Measurements from ENCODE around the gene ABCC5.

Gene ABCC5

DNA sequence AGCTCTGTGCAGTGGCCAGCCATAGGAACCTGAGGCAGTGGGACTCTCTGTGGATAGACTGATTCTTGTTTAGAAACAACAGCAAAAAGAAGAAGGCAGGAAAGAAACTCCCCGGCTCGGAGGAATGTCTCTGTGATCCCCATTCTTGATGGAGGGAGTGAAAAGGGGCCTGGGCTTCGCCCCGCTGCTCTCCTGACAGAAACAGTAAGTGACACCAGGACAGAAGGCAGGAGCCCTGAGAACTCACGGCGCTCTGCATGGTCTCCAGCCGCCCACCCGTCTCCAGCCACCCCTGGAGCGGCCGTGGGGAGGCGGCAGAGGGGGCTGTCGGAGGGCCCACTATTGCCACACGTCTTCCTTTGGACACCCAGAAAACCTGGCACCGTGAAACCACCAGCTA lies 97.3 kb downstream of the ABCC5 start:
- DNase-seq, result no peak

DNA sequence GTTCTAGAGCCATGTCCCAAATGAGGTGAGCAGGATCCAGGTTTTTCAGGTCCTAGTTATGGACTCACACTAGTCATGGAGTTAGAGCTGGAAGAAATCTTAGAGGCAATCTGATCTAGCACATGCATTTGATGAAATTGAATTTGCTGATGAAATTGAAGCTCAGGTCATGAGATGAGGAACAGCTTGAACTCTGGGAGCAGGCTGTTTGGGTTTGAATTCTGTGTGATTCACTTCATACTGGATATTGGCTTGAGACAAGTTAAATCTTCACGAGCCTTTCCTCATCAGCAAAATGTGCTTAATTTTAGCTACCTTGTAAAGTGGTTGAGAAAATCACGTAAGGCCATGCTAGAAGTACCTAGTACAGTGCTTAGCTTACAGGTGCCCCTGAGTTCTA lies 99.5 kb downstream of the ABCC5 start:
- no peak for DNase-seq

DNA sequence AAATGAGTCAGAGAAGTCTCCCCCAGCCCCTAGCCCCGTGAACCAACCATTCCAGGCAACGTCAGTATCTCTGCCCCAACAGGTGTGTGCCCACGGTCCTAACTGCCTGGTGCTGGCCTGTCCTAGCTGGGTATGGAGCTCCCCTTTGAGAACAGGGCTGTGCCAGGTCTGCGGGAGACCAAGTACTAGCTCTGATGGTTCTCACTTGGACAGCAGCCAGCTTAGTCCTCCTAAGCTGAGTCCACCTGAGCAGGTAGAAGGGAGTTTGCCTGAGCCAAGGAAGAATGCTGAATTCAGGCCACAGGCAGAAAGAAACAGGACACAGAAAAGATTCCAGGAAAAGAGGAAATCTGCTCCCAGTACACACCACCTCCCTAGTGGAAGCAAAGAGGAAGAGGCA lies 99.9 kb downstream of the ABCC5 start:
- DNase-seq, result no peak

DNA sequence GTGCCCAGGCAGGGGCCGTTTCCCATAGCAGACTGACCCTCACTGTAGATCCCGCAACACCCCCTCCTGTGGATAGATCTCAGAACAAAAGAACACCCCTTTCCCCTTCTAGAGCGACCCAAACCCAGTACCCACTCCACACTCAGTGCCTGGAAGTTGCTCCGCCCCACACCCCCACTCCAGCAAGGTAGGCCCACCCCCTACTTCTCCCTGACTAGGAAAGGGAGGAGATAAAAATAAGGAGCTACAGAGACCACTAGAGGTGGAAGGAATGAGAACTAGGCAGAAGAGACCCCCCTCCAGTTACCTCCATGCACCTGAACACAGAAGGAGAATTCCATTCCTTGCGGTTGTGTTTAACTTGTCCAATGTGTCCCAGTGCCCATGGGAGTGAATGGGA lies 102.8 kb downstream of the ABCC5 start:
- no peak for DNase-seq

DNA sequence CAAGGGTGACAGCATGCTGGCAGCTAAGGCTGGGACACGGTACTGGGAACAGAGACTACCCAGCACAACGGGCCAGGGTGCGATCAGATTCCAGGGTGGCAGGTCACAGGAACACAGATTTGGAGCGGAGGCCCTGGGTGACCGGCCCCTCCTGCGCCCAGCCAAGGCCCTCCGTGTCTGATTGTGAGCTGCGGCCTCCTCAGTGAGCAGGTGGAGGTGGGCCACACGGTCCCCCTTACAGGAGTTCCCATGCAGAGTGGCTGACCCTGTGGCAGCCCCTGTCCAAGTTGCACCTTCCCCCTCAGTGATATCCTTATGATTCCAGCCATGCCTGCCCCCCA lies 104.1 kb downstream of the ABCC5 start:
- DNase-seq, result no peak

DNA sequence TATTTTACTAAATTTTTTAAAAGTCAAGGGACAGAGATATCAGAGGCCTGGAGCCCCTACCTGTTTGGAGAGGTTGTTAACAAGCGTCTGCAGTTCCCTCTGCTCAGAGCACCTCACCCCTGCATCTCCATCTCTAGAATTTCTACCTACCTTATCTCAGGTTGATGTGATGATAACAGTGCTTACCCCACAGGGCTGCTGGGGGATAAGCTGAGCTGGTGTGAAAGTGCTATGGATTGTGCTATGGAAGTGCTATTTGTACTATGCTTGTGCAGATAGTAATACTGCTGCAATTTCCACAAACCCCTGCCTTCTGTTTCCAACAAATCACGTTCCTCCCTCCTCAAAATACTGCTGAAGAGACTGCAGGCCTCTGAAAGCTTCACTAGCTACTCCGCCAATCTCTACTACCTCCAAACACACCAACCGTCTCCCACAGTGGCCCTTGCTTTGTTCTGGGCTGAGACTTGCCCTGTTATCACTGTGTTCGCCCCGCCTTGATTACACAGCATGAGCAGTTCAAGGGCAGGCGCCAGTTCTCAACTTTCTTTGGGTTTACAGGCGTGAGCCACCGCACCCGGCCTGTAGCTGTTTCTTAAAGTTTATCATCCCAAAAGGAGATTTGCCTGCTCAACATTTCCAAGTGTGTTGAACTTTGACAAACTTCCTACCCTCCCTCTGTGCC lies 104.6 kb downstream of the ABCC5 start:
- DNase-seq, result no peak

DNA sequence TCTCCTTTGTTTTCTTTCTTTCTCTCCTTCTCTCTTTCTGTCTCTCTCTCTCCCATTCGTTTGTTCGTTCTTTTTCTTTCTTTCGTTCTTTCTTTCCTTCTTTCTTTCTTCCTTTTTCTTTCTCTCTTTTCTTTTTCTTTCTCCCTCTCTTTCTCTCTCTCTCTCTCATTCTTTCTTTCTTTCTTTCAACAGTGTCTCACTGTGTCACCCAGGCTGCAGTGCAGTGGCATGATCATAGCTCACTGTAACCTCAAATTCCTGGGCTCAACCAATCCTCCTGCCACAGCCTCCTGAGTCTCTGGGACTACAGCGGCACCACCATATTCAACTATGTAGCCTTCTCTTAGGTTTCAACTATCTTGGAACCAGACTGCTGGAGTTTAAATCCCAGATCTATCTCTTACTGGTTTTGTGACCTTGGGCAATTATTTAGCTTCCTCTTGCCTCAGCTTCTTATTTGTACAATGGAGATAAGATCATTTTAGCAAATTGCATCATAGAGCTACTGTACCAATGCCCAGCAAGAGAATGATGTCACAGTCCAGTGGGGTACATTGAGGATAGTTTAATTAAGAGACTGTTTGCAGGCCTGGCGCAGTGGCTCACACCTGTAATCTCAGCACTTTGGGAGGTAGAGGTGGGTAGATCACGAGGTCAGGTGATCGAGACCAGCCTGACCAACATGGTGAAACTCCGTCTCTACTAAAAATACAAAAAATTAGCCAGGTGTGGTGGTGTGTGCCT lies 105.7 kb downstream of the ABCC5 start:
- no peak for DNase-seq

DNA sequence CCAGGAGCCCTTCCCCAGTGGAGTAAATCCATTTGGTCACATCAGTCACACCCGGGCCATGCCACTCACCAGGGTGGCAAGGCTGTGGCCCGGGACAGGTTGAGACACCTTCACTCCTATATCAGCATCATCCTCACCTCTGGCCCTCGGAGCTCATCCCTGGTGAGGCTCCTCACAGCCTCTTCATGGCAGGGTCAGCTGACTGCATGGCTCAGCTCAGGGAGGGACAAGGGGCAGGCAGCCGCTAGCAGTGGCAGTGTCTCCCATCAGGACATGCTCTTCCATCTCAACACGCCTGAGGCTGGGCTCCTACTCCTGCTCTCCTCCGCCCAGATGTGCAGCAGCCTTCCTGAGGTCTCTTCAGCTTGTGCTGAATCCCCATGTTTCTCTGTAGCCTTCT lies 106.6 kb downstream of the ABCC5 start:
- DNase-seq, result no peak

DNA sequence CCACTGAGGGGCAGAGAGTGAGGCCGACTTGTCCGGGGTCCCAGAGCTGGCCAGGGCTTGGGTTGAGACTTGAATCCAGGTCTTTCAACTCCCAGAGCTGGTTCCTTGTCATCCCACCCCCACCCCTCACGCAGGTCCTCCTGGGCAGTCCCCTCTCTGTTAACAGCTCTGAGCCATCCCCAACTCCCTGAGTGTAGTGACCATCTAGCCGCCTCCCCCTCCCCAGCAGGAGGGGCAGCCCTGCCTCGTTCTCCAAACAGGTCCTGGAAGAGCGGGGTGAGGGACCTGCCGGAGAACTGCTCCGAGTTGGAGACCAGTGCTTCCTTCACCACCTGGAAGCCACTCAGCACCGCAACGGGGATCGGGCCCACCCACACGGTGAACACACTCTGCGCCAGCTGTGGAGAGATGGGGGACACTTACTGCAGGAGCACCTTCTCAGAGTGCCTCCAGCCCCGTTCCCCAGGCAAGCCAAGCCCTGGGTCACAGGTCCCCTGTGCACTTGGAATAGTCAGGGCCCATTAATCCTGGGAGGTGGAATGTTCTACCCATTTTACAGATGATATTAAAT lies 108.6 kb downstream of the ABCC5 start:
- no peak for DNase-seq

DNA sequence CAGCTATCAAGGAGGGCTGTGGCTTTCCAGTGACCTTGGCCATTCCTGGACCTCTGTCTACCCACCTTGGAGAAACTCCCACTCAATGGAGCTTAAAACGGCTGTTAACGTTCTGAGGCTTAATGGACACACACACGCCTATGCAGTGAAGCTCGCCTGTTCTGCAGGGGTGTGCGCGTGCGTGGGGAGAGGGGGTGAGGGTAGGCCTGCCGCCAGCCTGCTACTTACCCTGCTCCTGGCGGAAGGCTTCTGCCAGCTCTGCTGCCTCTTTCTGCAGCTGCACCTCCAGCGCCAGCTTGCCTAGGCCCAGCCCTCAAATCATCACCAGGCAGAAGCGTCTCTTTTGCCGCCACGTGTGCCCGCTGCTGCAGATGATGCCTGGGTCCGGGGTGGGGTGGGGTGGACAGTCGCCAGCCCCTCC lies 109.8 kb downstream of the ABCC5 start:
- DNase-seq, result no peak

DNA sequence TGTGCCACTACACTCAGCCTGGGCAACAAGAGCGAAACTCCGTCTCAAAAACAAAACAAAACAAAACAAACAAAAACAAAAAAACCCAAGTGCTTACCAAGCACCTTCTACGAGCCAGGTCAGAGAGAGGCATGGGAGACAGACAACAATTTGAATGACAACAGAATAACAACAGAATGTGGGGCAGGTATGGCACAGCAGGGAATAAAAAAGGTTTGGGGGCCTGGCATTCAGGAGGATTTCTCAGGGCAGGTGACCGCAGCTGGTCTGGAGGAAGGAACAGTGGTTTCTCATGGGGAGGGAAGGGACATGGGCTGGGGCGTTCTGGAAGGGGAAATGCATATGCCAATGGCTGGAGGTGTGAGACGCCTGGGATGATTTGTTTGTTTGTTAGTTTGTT lies 110.5 kb downstream of the ABCC5 start:
- no peak for DNase-seq

DNA sequence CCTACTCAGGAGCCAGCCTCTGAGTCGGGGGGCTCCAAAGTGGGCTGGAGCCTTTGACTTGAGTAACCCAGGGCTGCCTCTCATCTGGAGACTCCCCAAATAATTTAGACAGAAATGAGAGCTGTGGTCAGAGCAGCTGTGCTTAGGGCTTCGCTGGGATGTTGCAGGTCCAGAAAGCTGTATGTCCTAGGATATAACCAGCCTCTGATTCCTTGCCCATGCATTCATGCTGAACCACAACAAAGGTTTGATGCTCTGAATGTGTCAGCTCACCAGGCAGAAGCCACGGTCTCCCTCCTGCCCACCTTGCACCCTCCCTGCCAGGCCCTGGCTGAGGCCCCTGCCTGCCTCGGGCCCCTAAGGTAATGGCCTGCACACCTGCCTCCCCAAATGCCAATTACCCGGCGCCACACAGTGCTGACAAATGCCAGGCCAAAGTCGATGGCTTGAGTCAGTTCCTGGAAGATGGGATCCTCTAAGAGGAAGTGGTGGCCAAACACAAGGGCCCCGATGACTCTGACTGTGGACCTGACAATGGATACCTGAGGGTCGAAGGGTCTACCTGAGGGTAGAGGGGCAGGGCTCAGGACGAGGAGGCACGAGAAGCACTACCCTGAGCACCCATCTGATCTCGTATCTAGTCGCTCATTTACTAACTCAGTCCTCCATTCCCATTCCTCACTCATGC lies 111.3 kb downstream of the ABCC5 start:
- DNase-seq, result no peak

DNA sequence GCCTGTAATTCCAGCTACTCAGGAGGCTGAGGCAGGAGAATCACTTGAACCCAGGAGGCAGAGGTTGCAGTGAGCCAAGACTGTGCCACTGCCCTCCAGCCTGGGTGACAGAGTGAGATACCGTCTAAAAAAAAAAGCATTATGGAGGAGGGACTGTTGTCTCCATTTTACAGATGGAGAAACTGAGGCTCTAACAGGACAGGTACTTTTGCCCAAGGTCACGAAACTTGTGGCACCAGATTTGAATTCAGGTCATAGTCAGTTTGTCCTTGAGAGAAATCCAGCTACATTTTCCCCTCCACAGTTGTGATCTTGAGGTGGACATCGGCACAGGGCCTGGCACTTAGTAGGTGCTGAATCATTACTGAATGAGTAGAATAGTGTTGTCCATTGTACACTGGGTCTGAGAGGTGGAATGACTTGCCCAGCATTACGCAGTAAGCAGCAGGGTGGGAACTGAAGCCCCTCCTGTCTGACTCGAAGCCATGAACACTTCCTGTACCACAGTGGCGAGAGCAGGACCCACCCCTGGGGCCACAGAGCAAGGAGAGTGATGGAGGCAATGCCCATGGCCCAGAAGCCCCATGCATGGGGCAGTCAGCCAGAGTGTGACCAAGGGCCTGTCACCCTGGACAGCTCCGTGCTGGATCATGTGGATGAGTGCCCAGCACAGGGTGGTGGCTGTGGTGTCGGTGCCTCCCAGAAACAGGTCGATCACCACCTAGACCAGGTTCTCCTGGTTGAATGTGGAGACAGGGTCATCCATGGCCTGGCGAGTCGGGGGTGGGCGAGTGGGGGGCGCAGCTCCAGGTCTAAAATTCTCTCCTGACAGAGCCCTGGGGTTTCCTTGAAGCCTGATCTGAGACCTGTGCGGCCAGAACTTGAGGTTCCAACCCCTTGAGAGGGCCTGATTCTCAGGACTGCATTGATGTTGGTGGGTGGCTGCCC lies 112.6 kb downstream of the ABCC5 start:
- DNase-seq, result no peak

DNA sequence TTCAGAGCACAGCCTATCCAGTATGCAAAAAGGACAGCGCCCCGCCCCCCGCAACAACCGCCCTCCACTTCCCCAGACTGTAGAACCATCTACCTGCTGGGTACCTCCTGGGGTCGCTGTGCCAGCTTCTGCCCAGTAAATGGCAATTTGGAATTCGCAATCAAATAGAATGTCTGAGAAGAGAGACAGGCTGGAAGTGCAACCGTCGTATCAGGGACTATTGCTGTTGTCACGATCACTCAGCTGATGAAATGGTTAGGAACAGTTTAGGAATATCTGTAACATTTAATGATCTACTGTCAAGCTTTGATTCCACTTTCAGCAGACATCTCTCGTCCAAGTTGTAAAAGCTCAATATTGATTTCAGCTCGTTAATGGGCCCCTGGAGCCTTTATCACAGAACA lies 119.7 kb downstream of the ABCC5 start:
- no peak for DNase-seq

DNA sequence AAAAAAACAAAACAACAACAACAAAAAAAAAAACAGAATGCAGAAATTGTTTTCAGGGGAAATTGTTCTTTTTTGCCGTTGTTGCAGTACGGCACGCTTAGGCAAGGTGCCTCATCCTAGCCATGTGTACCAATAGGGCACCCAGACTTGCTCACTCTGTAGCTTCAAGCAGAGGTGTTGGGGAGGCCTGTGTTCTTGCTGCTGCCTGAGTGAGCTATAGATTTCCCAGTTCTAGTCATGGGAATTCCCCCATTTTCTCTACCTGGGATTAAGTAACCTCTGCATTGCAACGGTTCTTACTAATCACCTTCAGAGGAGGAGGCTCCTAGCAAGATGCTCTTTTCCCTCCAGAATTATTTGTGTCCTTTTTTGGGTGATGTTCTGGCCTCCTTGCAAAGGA lies 120.1 kb downstream of the ABCC5 start:
- DNase-seq, result no peak

DNA sequence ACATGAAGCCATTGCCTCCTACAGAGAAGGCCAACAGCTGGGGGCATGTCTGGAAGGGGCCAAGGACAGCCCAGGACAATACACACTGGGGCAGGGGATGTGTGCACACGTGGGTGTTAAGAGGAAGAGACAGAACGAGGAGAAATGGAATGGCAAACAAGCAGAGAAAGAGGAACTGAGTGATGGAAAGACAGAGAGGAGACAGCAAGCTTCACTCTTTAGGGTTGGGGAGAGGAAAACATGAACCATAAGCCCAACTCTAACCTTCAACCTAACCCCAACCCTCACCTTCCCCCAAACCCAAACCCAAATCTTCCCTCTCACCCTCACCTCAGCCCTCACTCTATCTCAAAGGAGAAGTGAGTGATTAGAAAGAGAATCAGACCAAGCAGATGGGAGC lies 121.1 kb downstream of the ABCC5 start:
- DNase-seq, result no peak

DNA sequence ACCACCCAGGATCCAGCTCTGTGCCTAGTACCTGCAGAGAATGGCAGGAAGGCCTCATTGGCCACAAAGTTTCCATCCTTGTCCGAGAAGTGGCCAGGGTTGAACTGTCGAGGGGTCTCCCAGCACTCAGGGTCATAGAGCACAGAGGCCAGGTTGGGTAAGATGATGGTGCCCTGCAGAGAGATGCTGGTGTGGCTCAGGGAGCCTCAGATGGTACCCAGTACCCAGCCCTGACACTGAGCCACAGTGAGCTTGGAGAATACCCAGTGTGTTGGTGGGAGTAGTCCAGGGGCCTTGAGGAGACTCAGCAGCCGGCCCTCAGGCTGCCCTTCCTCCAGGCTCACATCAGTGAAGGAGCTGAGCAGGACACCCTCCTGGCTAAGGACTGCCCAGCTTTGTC lies 121.5 kb downstream of the ABCC5 start:
- DNase-seq, result no peak

DNA sequence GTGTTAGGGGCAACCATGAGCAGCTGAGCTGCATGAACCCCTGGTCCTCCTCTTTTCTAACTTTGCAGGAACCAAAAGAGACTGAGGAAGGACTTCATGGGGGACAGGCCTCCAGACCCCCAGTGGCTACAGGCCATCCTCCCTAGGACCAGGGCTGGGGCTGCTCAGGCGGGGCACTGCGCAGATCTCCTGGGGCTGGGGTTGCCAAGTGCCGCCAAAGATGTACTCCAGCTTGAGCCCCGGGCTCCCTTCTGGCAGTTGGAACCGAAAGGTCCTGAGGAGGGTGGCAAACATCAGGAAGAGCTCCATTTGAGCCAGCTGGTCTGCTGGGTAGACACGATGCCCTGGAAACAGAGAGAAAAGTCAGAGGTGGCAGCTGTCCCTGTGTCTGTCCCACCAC lies 121.9 kb downstream of the ABCC5 start:
- no peak for DNase-seq

DNA sequence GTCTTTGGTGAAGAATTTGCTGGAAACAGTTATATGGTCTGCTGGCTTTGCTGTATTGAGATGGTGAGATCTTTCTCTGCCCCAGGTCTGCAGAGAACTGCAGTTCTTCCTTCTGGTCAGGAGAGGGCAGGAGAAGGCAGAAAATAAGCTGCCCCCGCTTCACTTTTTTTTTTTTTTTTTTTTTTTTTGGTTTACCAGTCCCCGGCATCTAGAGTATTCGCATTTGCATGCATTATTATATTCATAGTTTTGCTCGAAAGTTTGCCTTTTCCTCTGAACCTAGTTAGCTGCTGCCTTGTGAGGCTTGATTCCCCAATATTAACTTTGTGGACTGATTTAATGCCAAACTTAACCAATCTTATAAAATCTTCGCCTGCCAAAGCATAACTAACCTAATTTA lies 122.4 kb downstream of the ABCC5 start:
- DNase-seq, result peak; percentile 52

DNA sequence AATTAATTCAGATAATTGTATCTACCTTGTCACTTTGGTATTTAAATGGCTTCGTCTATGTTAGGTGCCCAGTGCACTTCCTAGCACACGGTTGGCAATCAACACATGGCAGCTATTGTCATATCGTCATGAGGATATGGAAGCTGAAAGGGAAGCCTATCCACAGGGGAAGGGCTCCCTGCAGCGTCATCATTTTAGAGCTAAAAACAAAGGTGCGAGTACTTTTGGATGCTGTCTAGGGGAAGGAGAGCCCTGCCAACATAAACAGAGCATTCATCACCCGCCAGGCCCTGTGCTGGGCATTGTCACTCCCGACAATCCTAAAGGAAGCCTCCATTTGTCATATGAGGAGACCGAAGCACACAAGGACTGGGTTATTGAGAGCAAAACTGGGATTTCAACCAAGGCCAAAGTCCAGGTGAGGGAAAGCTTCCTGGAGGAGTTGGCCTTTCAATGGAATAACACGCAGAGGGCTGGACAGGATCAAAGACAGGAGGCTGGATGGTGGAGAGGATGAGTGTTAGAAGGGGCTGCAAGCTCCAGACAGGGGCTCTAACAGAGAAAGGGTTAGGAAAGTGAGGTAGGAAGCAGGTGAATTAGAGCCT lies 125.0 kb downstream of the ABCC5 start:
- DNase-seq, result no peak

DNA sequence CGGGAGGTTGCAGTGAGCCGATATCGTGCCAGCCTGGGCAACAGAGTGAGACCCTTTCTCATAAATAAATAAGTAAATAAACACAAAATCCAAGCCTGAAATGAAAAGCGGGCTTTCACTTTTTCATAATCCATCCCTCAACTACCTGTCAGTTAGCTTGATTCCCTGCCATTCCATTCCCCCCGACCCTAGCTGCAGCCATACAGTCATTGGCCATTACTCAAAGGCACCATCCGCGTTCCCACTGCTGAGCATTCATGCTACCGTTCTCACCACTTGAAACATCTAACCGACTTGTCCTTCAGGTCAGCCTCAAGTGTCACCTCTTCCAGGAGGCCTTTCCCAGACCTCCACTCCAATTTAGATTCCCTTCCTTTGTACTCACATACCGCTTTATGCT lies 131.9 kb downstream of the ABCC5 start:
- DNase-seq, result no peak

Measured in HCEC 1CT (cell line).